A204.1 (cell line): Measurements from ENCODE around the gene C6orf58.

Source experiments
- FAIRE-seq: peaks from 2 replicates; lab custom pipeline; 2012; peaks lifted over from hg19 to GRCh38; lab: Jason Lieb, UNC

Gene C6orf58

GRCh38 chr6:127576874-127577273 is at the start of gene C6orf58:
Gene C6orf58 (plus strand): TSS chr6:127577174. CDS start chr6:127577186, 12 bp downstream.
- no peak for FAIRE-seq

- no peak for FAIRE-seq
Measured at GRCh38 chr6:127533011-127533410, 44.0 kb upstream of the C6orf58 start.

DNA sequence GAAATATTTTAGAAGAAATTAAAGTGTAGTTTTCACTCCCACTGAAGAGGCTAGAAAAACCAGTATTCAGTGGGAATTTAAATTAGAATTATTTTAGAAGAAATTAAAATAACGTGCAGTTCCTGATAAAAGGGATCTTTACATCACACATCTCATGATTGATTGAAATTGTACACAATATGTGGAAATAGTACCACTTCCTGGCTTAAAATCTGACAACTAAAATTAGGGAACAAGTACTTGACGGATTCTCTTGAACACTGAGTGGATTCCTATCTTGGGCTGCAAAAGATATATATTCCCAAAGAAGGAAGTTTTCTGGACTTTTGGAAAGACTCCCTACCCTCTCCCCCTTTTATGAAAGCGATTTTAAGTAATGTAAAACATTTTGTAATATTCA is 43.2 kb upstream of the C6orf58 start:
- FAIRE-seq, result no peak

- FAIRE-seq, result no peak
Measured at GRCh38 chr6:127538750-127539264, 38.2 kb upstream of the C6orf58 start.

GRCh38 chr6:127539272-127539671 is 37.7 kb upstream of the C6orf58 start:
- peak; percentile 99 for FAIRE-seq

DNA sequence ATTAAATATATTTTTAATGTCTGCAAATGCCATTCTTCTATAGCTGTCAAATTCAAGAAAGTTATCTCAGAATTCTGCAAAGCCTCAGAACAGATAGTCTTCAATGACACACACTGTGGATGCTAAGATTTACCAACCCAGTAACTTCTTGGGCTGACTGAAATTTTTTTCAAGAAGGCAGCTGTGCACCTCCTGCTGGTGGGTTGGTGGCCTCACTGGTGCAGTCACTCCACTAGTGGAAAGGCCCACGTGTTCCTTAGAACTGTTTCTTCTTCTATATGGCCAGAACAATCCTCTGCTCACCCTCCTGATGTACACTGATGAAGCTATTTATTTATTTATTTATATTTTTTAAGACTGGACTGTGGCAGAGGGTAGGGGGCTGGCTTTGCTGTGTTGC is 29.8 kb upstream of the C6orf58 start:
- FAIRE-seq, result no peak

DNA sequence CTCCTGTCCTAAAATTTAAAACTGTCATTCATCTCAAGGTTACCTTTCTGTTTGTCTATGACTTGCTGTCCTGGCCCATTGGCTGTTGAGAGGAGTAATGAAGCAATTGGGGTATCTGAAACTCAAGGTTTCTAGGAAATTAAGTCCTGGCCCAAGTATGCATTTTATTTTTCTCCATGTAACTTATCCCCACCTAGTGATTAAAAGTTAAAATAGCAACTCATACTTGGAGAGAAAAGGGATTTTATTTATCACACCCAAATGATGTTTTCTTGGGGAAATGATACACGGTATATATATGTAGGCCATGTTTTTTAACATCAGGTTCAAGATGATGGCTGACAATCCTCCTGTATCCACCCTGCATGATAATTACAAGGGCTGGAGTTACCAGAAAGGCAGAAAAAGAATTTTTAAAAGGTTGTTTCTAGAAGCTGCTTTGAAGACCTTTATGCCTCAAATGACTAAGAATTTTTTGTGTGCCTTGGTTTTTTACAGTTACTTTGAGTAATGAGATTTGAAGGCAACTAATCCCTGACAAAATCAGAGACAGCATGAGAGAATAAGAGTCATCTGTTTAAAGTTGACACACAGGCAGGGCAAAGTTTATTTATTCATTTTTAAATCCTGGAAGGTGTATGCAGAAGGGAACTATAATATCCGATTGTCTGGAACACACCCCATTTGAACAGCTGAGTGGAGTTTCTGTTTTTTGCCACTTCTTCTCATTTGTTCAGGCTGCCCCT is 28.9 kb upstream of the C6orf58 start:
- peak; percentile 35 for FAIRE-seq

- no peak for FAIRE-seq
Measured at GRCh38 chr6:127550403-127550802, 26.6 kb upstream of the C6orf58 start.

DNA sequence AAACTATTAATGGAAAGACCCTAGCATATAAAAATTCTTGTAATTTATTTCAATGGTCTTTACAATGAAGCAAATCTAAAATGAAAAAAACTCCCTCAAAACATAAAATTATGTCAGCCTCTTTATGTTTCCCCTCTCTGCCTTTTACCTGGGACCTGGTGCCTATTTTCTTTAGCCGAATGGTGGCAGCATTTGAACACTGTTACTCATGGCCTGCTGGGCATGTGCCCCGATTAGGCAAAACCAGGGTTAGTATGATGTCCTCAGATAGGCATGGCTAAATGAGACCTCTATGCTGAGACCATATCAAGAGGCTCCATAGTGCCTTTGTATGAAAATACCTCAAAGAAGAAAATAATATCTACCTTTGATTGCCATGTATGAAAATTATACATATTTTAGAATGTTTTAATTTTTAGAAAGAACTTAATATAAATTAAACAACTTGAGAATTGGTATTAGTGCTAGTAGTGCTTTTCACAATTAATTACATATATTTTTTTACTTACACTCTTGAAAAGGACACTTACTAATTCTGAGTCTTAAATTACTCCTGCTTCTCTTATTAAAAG is 22.5 kb upstream of the C6orf58 start:
- FAIRE-seq, result no peak

DNA sequence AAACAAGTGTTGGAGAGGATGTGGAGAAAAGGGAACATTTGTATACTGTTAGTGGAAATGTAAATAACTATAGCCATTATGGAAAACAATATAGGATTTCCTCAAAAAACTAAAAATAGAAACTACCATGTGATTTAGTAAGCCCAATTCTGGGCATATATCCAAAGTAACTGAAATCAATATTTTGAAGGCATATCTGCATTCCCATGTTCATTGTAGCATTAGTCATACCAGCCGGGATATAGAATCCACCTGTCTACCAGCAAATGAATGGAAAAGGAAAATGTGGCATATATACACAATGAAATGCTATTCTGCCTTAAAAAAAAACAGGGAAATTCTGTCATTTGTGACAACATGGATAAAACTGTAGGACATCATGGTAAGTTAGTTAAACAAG is 15.3 kb upstream of the C6orf58 start:
- no peak for FAIRE-seq

DNA sequence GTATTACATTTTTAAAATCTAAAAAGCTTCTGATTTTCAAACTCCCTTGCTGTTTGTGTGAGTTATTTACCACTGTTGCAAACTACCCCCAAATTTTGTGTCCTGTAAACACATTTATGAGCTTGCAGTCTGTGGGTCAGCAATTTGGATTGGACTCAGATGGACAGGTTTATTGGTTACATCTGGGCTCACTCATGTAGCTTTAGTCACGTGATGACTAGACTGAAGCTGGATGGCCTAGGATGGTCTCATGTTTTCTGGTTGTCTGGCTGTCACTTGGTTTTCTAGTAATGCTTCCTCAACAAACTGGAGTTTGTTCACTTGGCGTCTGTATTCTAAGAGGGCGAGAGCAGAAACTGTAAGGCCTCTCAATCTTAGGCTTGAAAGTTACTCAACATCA is 12.2 kb upstream of the C6orf58 start:
- FAIRE-seq, result no peak

DNA sequence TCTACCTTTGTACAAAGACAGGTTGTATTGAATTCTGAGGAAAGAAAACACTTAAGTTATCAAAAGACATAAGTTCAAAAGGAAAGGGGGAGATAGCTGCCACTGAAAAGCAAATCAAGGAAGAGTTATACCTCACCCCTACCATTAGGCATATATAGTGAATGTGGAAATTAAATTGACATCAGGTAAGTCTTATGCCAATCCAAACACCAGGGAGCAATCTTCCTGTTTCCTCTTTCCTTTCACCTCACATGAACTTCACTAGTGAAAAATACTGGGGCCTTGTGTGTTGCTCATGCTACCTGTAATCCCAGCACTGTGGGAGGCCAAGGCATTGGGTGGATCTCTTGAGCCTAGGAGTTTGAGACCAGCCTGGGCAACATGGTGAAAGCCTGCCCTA is 10.9 kb upstream of the C6orf58 start:
- FAIRE-seq, result no peak

DNA sequence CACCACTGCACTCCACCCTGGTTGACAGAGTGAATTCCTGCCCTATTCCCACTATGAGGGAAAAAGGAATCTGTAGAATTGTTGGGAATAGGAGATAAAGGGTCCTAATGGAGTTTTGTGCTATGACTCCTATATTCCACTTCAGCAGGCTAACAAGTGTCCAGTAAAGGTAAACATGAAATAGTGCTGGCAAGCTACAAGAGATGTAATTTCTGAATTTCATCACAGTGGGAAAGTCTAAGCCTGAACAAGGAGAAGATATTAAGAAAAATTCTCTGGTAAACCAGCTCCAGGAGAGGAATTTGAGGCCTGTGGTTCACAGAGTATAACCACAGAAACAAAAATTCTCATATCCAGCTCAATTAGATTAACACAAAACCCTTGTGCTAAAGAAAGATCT is 10.3 kb upstream of the C6orf58 start:
- no peak for FAIRE-seq

- no peak for FAIRE-seq
Measured at GRCh38 chr6:127567476-127567875, 9.5 kb upstream of the C6orf58 start.

DNA sequence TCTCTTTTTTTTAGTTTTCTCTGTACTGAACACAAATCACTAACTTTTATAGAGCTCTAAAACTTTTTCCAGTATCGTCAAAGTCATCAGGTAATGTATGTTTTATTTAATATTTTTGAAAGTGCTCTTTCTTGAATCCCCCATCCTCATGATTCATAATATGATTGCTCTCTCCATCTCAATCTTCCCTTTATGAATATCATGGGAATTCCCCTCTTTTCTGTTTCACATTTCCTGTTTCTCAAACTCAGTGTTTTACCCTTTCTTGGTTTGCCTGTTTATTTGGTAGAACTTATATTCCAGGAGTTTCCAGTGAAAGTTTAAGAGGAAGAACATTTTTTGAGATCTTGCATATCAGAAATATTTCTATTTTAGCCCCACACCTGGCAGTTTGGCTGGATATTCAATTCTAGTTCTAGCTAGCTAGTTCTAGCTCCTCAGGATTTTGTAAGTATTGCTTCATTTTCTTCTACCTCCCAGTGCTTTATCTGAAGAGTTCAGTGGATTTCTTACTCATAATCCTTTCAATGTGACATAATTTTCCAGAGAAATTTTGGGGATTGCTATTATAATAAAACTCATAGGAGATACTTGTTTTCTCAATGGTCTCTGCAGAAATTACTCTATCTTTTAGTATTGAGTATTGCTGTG is 6.1 kb upstream of the C6orf58 start:
- no peak for FAIRE-seq

- no peak for FAIRE-seq
Measured at GRCh38 chr6:127578900-127579299, 1.9 kb downstream of the C6orf58 start.

DNA sequence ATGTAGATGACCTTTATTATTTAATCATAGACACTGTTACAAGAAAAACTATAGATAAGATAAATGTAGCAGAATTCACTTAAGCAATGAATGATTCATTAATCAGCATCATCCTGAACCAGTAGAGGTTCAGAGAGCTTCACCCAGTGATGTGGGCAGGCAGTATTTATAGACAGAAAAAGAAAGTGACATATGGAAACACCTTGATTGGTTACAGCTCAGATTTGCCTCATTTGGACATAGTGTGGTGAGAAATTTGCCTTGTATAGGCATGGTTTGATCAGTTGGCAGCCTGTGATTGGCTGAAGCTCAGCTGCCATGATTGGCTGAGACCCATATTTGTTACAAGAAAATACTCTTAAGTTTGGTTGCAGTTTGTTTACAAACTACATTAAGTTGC is 4.6 kb downstream of the C6orf58 start:
- no peak for FAIRE-seq

DNA sequence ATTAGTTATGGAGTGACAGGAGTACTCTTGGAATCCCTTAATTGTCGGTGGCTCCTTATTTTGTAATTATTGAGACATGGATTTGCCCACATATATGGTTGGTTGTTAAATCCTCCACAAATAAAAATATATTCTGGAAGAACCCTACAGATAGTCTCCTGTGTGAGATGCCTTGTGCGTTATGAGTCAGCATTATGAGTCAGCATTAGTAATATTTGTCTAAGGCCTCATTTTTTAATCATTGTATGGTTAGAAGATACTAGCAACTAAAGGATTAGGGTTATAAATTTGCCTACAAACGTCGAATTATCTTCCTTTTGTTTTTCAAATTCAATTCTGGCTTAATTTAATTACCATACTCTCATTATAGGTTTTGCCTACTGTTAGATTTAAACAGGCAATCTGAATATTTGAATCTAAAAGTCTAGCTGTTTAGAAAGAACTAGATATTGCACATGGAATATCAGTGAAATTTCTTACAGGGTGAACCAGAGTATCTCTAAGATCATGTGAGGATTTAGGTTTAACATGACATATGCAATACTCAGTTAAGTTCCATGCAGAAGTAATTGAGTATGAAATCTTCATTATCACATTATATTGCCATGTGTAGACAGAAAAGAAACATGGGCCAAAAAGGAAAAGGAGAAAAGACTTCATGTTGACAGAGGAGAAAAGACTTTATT is 5.9 kb downstream of the C6orf58 start:
- no peak for FAIRE-seq

- peak; percentile 53 for FAIRE-seq
Measured at GRCh38 chr6:127585123-127585522, 8.1 kb downstream of the C6orf58 start.

DNA sequence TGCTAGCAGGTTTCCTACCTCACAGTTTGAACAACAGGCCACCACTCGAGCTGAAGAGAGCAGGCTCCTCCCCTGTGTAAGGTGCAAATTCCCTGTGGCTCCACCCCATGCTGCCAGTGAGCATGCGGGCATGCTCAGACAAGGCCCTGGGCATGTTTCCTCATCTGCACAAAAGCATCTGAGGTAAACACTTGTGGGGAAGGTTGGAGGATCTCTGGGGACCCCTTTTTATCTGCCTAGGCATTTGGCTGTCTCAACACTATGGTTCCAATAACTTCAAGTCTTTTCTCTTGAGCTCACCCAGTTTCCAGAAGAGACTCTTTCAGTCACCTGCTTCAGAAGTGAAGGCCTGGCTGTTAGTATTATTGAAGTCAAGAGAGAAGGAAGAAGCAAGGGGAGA is 9.4 kb downstream of the C6orf58 start:
- no peak for FAIRE-seq

DNA sequence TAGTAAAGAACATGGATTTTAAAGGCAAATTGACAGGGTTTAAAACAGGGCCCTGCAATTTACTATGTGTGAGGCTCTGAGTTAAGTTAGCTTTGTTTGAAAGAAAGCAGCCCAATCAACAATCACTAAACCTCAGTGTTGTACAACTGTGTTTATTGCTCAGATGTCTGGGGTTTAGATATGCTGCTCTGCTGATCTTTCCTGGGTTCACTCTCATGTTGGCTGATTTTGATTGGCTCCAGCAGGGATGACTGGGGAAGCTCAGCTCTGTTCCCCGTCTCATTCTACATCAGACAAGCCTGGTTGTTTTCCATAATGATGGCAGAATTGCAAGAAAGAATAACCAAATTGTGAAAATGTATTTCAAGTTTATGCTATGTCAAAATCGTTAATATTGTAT is 10.9 kb downstream of the C6orf58 start:
- FAIRE-seq, result no peak

- no peak for FAIRE-seq
Measured at GRCh38 chr6:127589135-127589534, 12.2 kb downstream of the C6orf58 start.

GRCh38 chr6:127590344-127590743 is 13.4 kb downstream of the C6orf58 start:
- no peak for FAIRE-seq
